GM21528 (cell line): ENCODE data around the gene KAZN.

Experiments
- ATAC-seq: cut with Tn5 transposase; IDR thresholded peaks from one replicate; pipeline ENCODE4 v1.9.1; 2021; ENCODE audit warnings: mild to moderate bottlenecking, moderate library complexity; ENCODE audit not compliant: unreplicated experiment, low FRiP score

KAZN gene

GRCh38 chr1:14761291-14762153 is 163.0 kb downstream of the KAZN start:
- no peak for ATAC-seq

- no peak for ATAC-seq
Observed at GRCh38 chr1:14763977-14764376, 165.5 kb downstream of the KAZN start.

- ATAC-seq: no peak
Observed at GRCh38 chr1:14765773-14766172, 167.3 kb downstream of the KAZN start.

GRCh38 chr1:14767075-14767474 is 168.6 kb downstream of the KAZN start:
- ATAC-seq: no peak

- no peak for ATAC-seq
Observed at GRCh38 chr1:14768582-14769304, 170.3 kb downstream of the KAZN start.

- no peak for ATAC-seq
Observed at GRCh38 chr1:14769486-14770274, 171.2 kb downstream of the KAZN start.

GRCh38 chr1:14773396-14774025 is 175.0 kb downstream of the KAZN start:
- no peak for ATAC-seq

- no peak for ATAC-seq
Observed at GRCh38 chr1:14774225-14774624, 175.7 kb downstream of the KAZN start.

- ATAC-seq: no peak
Observed at GRCh38 chr1:14774988-14775387, 176.5 kb downstream of the KAZN start.

GRCh38 chr1:14775434-14775833 is 176.9 kb downstream of the KAZN start:
- ATAC-seq: no peak

- no peak for ATAC-seq
Observed at GRCh38 chr1:14777516-14778506, 179.3 kb downstream of the KAZN start.

- ATAC-seq: no peak
Observed at GRCh38 chr1:14778541-14778897, 180.0 kb downstream of the KAZN start.

- ATAC-seq: no peak
Observed at GRCh38 chr1:14778898-14779865, 180.7 kb downstream of the KAZN start.

- ATAC-seq: no peak
Observed at GRCh38 chr1:14780271-14780670, 181.8 kb downstream of the KAZN start.

GRCh38 chr1:14781811-14782210 is 183.3 kb downstream of the KAZN start:
- ATAC-seq: no peak

GRCh38 chr1:14782741-14783591 is 184.5 kb downstream of the KAZN start:
- no peak for ATAC-seq

- no peak for ATAC-seq
Observed at GRCh38 chr1:14783592-14783886, 185.1 kb downstream of the KAZN start.
